A549 (cell line): Measurements from ENCODE around the gene PCDHA12. TPM values are rescaled to one million over a fixed set of nuclear protein-coding genes. Genes with fewer than 3 reads are reported as not detected.

Experiments used
- ATAC-seq, 2 experiments: fragments of 200-7000 bp in 1 of 2; fragments of >200 bp in 1 of 2; cut with Nextera tagmentation in 1 of 2; cut with Tn5 transposase in 1 of 2; 3 replicates each; pipeline versions ENCODE4 v1.8.0 to v1.9.1; 2018 to 2020; ENCODE audit warnings: mild to moderate bottlenecking in 1 of 2, moderate library complexity in 1 of 2
- CTCF ChIA-PET: fragments of 300-600 bp; sonication (Branson Sonifier 250); formaldehyde crosslinking; extraction: SDS; loops from one replicate; lab custom pipeline; 2021; ENCODE audit warnings: antibody characterized with exemption, inconsistent platforms; lab: Yijun Ruan, JAX
- POLR2A ChIA-PET: fragments of 350-600 bp; formaldehyde crosslinking; extraction: SDS; loops from one replicate; lab custom pipeline; 2021; ENCODE audit warnings: antibody characterized with exemption, inconsistent platforms; lab: Yijun Ruan, JAX
- DNase-seq, 2 experiments: peaks; one replicate each; pipeline versions ENCODE4 v3.0.0 to v3.0.0-alpha.2; 2011 to 2016; ENCODE audit warnings: low read depth in 1 of 2, low spot score in 1 of 2
- FAIRE-seq: peaks from 2 replicates; lab custom pipeline; 2011; peaks lifted over from hg19 to GRCh38; lab: Jason Lieb, UNC
- H3K27ac ChIP-seq, 2 experiments: fragments of >200 bp; sonication (Bioruptor Twin); formaldehyde crosslinking; 3 replicates each; pipeline ENCODE4 v1.5.1; 2016 to 2017
- H3K4me1 ChIP-seq: fragments of >200 bp; sonication (Bioruptor Twin); formaldehyde crosslinking; 3 replicates; pipeline ENCODE4 v1.6.1; 2016
- H3K4me2 ChIP-seq: fragments of >200 bp; sonication (Bioruptor Twin); formaldehyde crosslinking; 3 replicates; pipeline ENCODE4 v1.6.1; 2016
- H3K4me3 ChIP-seq: fragments of >200 bp; sonication (Bioruptor Twin); formaldehyde crosslinking; 3 replicates; pipeline ENCODE4 v1.5.1; 2016
- H3K9me3 ChIP-seq: fragments of >200 bp; sonication (Bioruptor Twin); formaldehyde crosslinking; 3 replicates; pipeline ENCODE4 v1.6.1; 2016
- CEBPB ChIP-seq, 2 experiments: fragments of >200 bp in 1 of 2; sonication (Bioruptor Twin) in 1 of 2; formaldehyde crosslinking in 1 of 2; IDR thresholded peaks; 2 replicates each; pipeline ENCODE4 v1.6.1; 2012 to 2016
- EHF ChIP-seq: fragments of 250-450 bp; sonication (Bioruptor Pico); IDR thresholded peaks from 2 replicates; pipeline ENCODE4 v1.5.0; 2020; ENCODE audit warnings: mild to moderate bottlenecking
- EP300 ChIP-seq, 2 experiments: fragments of >200 bp; sonication (Bioruptor Twin); formaldehyde crosslinking; IDR thresholded peaks; 2 replicates in 1 of 2; 3 replicates in 1 of 2; pipeline ENCODE4 v1.6.1; 2016 to 2017
- HDAC2 ChIP-seq: fragments of 200-600 bp; sonication (generic); IDR thresholded peaks from 2 replicates; pipeline ENCODE4 v1.6.1; 2016
- HOXB13 ChIP-seq: fragments of 250-450 bp; sonication (Bioruptor Pico); IDR thresholded peaks from 2 replicates; pipeline ENCODE4 v1.5.0; 2020; ENCODE audit warnings: low read depth, mild to moderate bottlenecking, moderate library complexity
- KDM5A ChIP-seq: fragments of 200-600 bp; sonication (generic); IDR thresholded peaks from 2 replicates; pipeline ENCODE4 v1.6.1; 2016; ENCODE audit warnings: antibody characterized with exemption, mild to moderate bottlenecking
- MAFK ChIP-seq: fragments of 450-650 bp; IDR thresholded peaks from 2 replicates; pipeline ENCODE4 v1.6.1; 2014; ENCODE audit not compliant: partially characterized antibody
- PHF8 ChIP-seq: fragments of 200-600 bp; sonication (generic); IDR thresholded peaks from 2 replicates; pipeline ENCODE4 v1.6.1; 2016; ENCODE audit warnings: low read depth, mild to moderate bottlenecking, antibody characterized with exemption, moderate library complexity, borderline replicate concordance
- RAD21 ChIP-seq, 2 experiments: fragments of >200 bp in 1 of 2; sonication (Bioruptor Twin) in 1 of 2; formaldehyde crosslinking in 1 of 2; IDR thresholded peaks in 1 of 2; conservative IDR thresholded peaks in 1 of 2; 2 replicates in 1 of 2; 3 replicates in 1 of 2; pipeline ENCODE4 v1.6.1; 2012 to 2018; ENCODE audit warnings: inconsistent platforms in 1 of 2
- SMC3 ChIP-seq: fragments of >200 bp; sonication (Bioruptor Twin); formaldehyde crosslinking; IDR thresholded peaks from 3 replicates; pipeline ENCODE4 v1.6.1; 2018; ENCODE audit warnings: inconsistent platforms
- WGBS: methylation state at CpG from one replicate; pipeline ENCODE4 v1.1.6; 2017; ENCODE audit errors: missing lambda C conversion rate; 5-methylcytosine and 5-hydroxymethylcytosine counted together
- polyA minus RNA-seq: library from RNA; depleted of rRNA, polyadenylated mRNA; stranded (reverse); fragments of >200 nt; gene quantifications from 2 replicates; pipeline ENCODE4 v1.2.3, GENCODE V29; 2011; rRNA and poly(A)+ RNA removed
- polyA plus RNA-seq, 4 experiments: library from polyadenylated mRNA; depleted of rRNA in 3 of 4; stranded (reverse); fragments of >200 nt; fragmentation: RNase III in 1 of 4; extraction: RNeasy Plus Mini Kit Qiagen cat#74134 plus additional on column Dnase treatment in 1 of 4; gene quantifications; 2 replicates in 3 of 4; 3 replicates in 1 of 4; pipeline ENCODE4 v1.2.3, GENCODE V29; 2011 to 2017
- TF ChIP-seq, protein P1 (sequence below): fragments of >200 bp; sonication (Bioruptor Twin); formaldehyde crosslinking; IDR thresholded peaks from 3 replicates; pipeline ENCODE4 v1.5.1; 2016

PCDHA12 gene, protein sequence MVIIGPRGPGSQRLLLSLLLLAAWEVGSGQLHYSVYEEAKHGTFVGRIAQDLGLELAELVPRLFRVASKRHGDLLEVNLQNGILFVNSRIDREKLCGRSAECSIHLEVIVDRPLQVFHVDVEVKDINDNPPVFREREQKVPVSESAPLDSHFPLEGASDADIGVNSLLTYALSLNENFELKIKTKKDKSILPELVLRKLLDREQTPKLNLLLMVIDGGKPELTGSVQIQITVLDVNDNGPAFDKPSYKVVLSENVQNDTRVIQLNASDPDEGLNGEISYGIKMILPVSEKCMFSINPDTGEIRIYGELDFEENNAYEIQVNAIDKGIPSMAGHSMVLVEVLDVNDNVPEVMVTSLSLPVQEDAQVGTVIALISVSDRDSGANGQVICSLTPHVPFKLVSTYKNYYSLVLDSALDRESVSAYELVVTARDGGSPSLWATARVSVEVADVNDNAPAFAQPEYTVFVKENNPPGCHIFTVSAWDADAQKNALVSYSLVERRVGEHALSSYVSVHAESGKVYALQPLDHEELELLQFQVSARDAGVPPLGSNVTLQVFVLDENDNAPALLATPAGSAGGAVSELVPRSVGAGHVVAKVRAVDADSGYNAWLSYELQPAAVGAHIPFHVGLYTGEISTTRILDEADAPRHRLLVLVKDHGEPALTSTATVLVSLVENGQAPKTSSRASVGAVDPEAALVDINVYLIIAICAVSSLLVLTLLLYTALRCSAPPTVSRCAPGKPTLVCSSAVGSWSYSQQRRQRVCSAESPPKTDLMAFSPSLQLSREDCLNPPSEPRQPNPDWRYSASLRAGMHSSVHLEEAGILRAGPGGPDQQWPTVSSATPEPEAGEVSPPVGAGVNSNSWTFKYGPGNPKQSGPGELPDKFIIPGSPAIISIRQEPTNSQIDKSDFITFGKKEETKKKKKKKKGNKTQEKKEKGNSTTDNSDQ
- 2.9 and 3.0 TPM in 2 replicates for polyA plus RNA-seq (2011; rRNA removed)
- 0.90 and 1.0 TPM in 2 replicates for polyA plus RNA-seq (2012; cell fraction: cytosol; rRNA removed)
- 2.8 and 4.4 TPM in 2 replicates for polyA plus RNA-seq (2012; cell fraction: nucleus; rRNA removed)
- polyA plus RNA-seq (2017; fragmentation: RNase III; extraction: RNeasy Plus Mini Kit Qiagen cat#74134 plus additional on column Dnase treatment): 2.5 TPM in 3 replicates
- polyA minus RNA-seq: 4.8 and 5.2 TPM in 2 replicates

DNA sequence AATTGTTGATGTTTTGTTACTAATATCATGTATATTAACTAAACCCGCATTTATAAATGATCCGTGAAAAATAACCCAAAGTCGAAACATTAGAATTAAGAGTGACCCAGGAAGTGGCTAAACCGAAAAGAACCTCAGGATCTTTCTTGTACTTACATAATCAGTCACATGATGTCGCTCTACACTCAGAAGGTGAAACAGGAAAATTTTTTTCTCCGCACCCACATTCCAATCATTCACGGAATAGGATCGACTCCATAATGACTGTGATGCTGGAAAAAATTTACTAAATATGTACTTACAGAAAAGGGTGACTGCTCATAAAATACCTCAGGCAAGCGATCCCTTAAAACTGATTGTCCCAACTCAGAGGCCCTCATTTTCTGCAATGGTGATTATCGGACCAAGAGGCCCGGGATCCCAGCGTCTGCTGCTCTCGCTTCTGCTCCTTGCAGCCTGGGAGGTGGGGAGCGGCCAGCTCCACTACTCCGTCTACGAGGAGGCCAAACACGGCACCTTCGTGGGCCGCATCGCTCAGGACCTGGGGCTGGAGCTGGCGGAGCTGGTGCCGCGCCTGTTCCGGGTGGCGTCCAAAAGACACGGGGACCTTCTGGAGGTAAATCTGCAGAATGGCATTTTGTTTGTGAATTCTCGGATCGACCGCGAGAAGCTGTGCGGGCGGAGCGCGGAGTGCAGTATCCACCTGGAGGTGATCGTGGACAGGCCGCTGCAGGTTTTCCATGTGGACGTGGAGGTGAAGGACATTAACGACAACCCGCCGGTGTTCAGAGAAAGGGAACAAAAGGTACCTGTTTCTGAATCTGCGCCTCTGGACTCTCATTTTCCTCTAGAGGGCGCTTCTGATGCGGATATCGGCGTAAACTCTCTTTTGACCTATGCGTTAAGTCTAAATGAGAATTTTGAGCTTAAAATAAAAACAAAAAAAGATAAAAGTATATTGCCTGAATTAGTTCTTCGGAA lies at the start of gene PCDHA12:
TSS of gene PCDHA12 (plus strand) at position 224 of the 981 bp plus-strand sequence. CDS start at position 389, 165 bp downstream.
- Histone ChIP-seq H3K4me1 (no peaks in the 10 kb centered on the region), H3K4me3 (peak within 1 kb of the TSS; percentile 54), H3K9me3 (no peaks in the 10 kb centered on the region)
- 31% methylated on average over 36 of the region's 47 CpGs for WGBS
- POLR2A ChIA-PET: interaction anchor here (1.1 to 2.4 kb wide), 3 partner anchors 51 to 165 kb away, joined by 3 to 26 read pairs (median 11); partner anchors contain the start of gene PCDHAC1
- TF ChIP-seq, protein P1, sequence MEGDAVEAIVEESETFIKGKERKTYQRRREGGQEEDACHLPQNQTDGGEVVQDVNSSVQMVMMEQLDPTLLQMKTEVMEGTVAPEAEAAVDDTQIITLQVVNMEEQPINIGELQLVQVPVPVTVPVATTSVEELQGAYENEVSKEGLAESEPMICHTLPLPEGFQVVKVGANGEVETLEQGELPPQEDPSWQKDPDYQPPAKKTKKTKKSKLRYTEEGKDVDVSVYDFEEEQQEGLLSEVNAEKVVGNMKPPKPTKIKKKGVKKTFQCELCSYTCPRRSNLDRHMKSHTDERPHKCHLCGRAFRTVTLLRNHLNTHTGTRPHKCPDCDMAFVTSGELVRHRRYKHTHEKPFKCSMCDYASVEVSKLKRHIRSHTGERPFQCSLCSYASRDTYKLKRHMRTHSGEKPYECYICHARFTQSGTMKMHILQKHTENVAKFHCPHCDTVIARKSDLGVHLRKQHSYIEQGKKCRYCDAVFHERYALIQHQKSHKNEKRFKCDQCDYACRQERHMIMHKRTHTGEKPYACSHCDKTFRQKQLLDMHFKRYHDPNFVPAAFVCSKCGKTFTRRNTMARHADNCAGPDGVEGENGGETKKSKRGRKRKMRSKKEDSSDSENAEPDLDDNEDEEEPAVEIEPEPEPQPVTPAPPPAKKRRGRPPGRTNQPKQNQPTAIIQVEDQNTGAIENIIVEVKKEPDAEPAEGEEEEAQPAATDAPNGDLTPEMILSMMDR: peak; percentile 68
- TF ChIP-seq RAD21 (conservative IDR thresholded peaks at IDR 0.05 in 1 of 2, IDR thresholded peaks at IDR 0.05 in 1 of 2) (peak; percentile 76 to 79), HDAC2 (no peak), MAFK (peak; percentile 25), SMC3 (peak; percentile 73), EP300 (IDR thresholded peaks at IDR 0.05) (no peak)
- TF ChIP-seq, all 56 proteins: peak for 4
- ATAC-seq: peak; percentile 84 to 90
- Histone ChIP-seq H3K27ac (peak within 1 kb of the TSS; percentile 61 to 74), H3K4me2 (peak within 1 kb of the TSS; percentile 59)
- DNase-seq: peak; percentile 67 to 72
- FAIRE-seq: peak; percentile 74
- CTCF ChIA-PET: interaction anchor here (0.5 to 3.6 kb wide), 47 partner anchors 9 to 445 kb away, joined by 3 to 59 read pairs (median 4); partner anchors contain the start of genes PCDHA4, PCDHA5, PCDHAC1 and PCDHAC2

DNA sequence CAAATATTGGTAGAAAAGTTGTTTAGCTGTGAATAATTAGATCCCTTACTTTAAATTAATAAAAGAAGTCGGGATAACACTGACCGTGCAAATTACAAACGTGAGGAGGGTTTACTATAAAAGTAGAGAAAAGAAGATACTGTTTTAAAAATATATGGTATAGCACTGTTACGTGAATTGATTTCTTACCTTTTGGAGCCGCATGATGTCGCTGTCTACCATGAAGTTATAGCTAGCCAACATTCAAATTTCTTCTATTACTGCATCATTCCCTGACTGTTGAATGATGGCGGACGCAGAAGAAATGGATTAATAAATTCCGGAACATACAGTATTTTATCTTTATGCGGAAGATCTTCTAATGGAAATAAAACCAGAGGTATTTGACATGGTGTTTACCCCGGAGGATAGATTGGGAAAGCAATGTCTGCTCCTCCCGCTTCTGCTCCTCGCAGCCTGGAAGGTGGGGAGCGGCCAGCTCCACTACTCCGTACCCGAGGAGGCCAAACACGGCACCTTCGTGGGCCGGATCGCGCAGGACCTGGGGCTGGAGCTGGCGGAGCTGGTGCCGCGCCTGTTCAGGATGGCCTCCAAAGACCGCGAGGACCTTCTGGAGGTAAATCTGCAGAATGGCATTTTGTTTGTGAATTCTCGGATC lies 47.3 kb upstream of the PCDHA12 start, which contains the start of gene PCDHA6:
TSS of gene PCDHA6 (plus strand) at position 257 of the 658 bp plus-strand sequence. CDS start at position 389, 132 bp downstream.
- DNase-seq: no peak
- H3K27ac ChIP-seq: no peak within 1 kb of the TSS
- ChIA-PET CTCF (interaction anchor here (0.6 to 0.9 kb wide), 3 partner anchors 19 to 395 kb away, joined by 3 read pairs; partner anchors contain the start of genes PCDHB13 and PCDHB14), POLR2A (no interaction called here)
- no peak for TF ChIP-seq SMC3
- no peak for TF ChIP-seq KDM5A
- no peak for TF ChIP-seq PHF8
- no peak for TF ChIP-seq CEBPB (IDR thresholded peaks at IDR 0.05)
- TF ChIP-seq EHF (CRISPR knock-in tag): no peak
- no peak for TF ChIP-seq HOXB13 (CRISPR knock-in tag)
- TF ChIP-seq, protein P1: no peak
- no peak within 1 kb of the TSS for H3K4me2 ChIP-seq
- ATAC-seq: no peak
- H3K4me3 ChIP-seq: no peak within 1 kb of the TSS
- no peaks in the 10 kb centered on the region for H3K9me3 ChIP-seq
- WGBS: 62% methylated on average over 27 of the region's 27 CpGs
- no peak for FAIRE-seq
- H3K4me1 ChIP-seq: no peaks in the 10 kb centered on the region
